HG03064 (cell line): ENCODE data around the gene ZMIZ2.
A peak's percentile ranks its signal among the peaks of the same experiment; 100 is the strongest.
"Not testable (repeated sequence)": the region's sequence is repeated elsewhere in the genome, so short reads cannot be mapped to it uniquely, and the experiment has no call there.

Experiments used
- ATAC-seq: cut with Tn5 transposase; IDR thresholded peaks from one replicate; pipeline ENCODE4 v1.9.1; 2021; ENCODE audit warnings: low read depth; ENCODE audit not compliant: unreplicated experiment

ZMIZ2 gene

DNA sequence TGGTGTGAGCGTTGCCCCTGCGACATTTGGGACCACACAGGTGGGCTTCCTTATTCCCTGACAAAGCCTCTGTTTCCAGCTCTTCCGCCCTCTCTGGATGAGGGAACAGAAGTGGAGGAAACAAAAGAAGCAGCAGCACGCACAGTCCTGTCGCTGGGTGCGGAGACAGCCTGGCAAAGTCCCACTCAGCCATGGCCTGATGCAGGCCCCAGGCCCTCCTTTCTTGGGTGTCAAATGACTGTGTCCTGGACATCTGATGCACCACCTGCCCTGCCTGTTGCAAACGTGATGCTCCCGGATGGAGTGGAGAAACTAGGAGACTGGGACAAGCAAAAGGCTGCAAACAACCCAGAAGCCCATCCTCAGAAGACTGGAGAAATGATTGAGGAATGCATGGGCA, 20.7 kb downstream of the ZMIZ2 start:
- no peak for ATAC-seq

DNA sequence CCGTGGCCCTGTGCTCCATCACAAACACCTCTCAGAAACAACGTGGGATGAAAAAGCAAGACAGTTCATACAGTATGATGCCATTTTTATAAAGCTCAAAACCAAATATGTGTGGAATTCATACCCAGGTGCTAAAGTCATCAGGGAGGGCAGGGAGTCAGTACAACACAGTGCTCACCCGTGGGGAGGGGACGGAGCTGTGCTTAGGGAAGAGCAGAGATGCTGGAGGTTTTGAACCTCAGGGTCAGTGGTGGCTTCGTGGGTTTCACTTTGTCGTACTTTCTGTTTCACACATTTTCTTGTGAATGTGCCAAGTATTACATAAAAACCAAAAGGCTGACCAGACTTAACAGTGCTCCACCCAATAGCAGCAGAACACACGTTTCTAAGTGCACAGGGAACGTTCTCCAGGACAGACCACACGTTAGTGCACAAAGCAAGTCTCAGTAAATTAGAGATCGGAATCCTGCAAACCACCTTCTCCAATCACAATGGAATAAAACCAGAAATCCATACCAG, 21.2 kb downstream of the ZMIZ2 start:
- ATAC-seq = no peak

DNA sequence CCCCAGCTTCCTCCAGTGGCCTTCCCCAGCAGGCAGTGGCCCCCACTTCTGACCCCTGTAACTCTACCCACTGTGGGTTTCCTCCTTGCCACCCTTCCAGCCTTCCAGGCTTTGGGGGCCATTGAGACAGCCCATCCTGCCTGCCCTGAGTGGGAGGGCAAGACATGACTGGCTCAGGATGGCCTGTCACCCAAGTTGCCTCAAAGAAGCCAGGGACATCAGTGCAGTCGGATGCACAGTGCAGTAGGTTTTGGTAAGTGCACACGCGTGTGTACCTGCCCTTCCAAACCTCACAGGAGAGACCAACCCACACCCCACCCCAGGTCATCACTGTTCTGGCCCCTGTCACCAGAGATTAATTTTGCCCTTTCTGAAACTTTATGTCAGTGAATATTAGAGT, 22.7 kb downstream of the ZMIZ2 start:
- no peak for ATAC-seq

DNA sequence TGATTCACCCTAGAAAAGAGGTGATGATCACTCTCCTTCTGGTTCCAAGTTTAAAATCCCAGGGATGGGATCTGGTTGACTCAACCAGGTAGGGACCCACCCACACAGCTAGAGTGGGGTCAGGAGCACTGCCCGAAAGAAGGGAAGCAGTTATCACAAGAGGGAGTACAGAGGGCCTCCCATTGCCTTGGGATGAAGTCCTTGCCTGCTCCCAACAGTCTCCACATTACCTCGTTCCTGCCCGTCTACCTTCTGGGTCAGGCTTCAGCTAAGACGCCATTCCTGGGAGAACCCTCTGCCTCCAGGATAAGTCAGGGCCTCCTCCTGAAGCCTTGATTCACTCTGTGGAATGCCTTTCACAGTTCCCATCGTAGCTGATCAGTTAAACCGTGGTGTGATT, 23.8 kb downstream of the ZMIZ2 start:
- no peak for ATAC-seq

DNA sequence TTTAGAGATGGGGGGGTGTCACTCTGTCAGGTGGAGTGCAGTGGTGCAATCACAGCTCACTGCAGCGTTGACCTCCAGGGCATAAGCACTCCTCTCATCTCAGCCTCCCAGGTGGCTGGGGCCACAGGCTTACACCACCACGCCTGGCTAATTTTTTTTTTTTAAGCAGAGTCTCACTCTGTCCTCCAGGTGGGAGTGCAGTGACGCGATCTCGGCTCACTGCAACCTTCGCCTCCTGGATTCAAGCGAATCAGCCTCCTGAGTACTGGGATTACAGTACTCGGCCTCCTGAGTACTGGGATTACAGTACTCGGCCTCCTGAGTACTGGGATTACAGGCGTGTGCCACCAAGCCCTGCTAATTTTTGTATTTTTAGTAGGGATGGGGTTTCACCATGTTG, 24.2 kb downstream of the ZMIZ2 start:
- no peak for ATAC-seq

DNA sequence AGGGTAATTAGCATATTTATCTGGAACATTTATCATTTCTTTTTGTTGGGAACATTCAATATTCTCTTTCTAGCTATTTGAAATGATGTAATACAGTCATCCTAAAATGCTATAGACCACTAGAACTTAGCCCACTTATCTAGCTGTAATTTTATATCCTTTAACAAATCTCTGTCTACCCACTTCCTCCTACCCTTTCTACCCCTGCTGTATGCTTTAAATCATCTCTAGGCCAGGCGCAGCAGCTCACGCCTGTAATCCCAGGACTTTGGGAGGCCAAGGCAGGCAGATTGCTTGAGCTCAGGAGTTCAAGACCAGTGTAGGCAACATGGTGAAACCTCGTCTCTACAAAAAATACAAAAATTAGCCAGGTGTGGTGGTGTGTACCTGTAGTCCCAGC, 25.8 kb downstream of the ZMIZ2 start:
- not testable (repeated sequence) for ATAC-seq

DNA sequence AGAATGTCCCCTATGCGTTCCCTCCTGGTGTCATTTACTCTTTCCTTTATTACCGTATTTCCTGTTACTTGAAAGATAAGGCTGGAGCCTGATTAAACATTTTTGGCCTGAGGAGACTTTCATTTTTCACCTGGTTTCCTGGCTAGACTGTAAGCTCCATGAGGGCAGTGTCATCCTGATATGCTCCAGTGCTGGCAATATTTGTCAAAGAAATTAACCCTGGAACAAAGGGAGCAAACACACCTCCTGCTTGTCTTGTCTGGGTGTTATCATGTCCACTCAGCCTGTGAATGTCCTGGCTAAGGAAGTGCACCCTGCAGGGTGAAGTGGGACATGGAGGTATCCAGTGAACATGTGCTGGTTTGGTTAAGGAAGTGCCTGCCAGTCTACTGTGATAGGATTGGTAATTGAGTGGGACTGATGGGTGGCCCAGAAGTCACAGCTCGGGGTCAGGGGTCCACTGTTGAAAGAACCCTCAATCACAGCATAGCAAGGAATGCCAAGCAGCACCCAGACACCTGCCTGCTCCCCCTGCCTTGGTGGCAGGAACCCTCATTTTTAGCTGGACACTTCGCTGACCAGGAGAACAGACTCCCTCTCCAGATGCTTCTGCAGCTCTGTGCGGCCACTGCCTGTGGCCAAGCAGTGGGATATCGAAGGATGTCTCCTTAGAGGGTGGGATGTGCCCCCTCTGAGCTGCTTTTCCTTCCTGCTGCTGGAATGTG, 26.9 kb downstream of the ZMIZ2 start:
- no peak for ATAC-seq

DNA sequence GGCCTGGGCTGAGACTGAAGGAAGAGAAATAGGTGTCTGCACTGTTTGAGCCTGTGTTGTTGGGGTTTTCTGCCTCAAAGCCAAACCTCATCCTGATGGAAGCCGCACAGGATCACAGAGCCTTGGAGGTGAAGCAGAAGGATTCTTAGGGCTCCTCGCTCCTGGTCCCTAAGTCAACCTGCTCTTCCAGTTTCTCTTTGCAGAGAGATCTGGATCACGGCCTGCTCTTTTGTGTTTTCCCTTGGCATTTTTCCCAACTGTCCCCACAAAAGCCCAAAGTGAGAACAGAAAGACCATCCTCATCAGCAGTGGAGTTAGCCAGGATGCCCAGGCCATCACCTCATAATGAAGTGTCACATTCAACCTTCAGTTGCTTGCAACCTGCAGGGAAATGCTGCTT, 27.6 kb downstream of the ZMIZ2 start:
- ATAC-seq = no peak

DNA sequence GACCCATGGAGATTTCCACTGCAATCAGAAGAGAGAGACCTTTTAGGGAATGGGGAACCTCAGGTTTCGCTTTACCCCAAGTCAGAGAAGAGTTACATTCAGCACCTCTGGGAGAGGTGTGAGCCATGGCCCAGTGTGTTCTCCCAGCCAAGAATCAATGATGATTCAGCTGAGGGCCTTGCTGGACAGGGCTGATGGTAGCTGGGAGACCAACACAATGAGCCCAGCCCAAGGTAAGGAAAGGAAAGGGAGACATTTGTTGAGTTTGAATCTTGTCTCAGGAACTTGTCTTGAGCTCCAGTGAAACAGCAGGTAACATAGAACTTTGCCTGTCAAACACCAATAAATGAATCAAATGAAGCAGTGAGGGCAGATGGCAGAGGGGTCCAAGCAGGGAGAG, 33.8 kb downstream of the ZMIZ2 start:
- ATAC-seq = no peak

DNA sequence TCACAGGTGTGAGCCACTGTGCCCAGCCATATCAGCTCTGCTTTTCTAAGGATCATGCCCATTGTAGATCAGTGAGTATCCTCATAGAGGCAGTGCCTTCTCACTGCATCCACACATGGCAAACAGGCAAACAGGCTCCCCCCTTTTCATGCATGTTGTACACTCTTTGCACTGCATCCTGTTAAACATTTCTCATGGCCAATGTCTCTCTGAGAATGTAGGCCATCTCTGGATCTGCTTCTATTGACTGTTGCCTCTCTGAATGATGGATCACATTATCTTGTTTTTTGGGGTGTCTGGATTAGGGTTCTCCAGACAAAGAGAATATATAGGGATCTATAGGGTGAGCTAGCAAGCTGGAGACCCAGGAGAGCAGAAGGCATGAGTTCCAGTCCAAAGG, 34.8 kb downstream of the ZMIZ2 start:
- ATAC-seq = no peak

DNA sequence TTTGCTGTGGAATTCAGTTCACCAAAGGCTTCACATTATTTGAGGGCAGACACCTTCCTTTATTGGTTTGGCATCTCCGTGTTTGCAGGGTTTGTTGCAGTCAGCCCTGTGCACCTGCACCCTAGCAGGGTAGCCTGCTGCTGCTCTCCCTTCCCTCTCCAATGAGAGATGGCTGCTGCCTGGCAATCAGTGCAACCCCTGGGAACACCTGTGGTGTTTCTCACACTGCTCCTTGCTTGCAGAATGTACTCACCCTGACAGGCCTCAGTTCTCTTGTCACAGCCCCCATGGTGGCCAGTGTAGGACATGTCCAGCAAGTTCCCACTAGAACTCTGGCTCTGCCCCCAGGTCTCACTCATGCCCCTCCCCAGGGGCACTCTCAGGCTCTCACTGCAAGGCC, 35.7 kb downstream of the ZMIZ2 start:
- no peak for ATAC-seq

DNA sequence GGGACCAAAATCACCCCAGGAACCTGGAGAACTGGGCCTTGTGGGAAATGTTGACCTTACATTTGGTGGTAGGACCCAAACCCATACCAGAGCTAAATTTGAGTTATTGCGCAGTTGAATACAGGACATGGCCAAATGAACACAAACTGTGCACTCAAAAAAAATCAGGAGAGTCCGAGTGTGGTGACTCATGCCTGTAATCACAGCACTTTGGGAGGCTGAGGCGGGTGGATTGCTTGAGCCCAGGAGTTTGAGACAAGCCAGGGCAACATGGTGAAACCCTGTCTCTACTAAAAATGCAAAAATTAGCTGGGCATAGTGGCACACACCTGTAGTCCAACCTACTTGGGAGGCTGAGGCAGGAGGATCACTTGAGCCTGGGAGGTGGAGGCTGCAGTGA, 36.6 kb downstream of the ZMIZ2 start:
- not testable (repeated sequence) for ATAC-seq

DNA sequence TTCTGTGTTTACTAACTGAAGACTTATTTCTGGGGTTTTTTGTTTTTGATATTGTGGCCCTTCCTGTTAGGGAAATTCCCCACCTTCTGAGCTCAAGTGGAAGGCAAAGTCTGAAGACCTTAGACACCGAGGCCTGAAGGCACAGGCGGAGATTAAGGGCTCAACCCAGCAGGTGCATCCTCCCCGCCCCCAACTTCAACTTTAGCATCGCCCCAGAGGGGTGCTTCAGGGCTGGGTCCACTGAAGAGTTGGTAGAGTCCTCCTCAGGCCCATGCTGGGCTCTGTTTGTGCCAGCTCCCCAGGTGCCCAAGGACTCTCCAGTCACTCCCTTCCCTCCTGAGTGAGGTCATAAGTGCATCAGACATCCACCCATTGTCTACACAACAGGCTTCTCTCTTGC, 38.4 kb downstream of the ZMIZ2 start:
- ATAC-seq = no peak

DNA sequence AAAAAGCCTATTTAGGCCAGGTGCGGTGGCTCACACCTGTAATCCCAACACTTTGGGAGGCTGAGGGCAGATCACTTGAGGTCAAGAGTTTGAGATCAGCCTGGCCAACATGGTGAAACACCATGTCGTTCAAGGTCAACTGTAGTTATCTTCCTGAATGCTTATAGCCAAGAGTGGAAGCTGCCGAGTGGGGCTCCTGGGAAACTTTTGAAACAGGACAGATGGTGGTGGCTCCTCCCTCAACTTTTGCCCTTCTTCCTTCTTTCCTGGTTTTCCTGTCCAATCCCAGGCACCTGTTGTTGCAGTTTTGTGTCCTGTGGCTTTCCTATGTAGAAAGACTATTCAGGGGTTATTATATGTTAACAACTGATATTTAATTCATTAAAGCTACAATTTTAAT, 39.1 kb downstream of the ZMIZ2 start:
- no peak for ATAC-seq

DNA sequence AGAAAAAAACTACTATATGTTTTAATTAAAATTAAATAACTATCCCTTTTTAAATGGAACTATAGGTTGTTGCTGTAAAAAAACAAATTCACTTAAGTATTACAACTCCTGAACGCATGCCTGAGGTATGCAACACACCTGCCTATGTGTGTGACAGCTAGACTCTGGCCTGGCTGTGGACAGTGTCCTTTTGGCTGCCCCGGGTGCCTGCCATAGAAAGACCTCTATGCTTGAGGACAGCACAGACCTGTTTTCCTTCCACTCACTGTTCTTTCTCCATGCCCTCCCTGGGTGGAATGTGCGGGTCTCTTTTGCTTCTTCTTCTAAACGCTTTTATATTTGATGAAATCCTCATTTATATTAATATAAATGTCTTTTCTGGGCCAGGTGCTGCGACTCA, 41.3 kb downstream of the ZMIZ2 start:
- ATAC-seq = no peak

DNA sequence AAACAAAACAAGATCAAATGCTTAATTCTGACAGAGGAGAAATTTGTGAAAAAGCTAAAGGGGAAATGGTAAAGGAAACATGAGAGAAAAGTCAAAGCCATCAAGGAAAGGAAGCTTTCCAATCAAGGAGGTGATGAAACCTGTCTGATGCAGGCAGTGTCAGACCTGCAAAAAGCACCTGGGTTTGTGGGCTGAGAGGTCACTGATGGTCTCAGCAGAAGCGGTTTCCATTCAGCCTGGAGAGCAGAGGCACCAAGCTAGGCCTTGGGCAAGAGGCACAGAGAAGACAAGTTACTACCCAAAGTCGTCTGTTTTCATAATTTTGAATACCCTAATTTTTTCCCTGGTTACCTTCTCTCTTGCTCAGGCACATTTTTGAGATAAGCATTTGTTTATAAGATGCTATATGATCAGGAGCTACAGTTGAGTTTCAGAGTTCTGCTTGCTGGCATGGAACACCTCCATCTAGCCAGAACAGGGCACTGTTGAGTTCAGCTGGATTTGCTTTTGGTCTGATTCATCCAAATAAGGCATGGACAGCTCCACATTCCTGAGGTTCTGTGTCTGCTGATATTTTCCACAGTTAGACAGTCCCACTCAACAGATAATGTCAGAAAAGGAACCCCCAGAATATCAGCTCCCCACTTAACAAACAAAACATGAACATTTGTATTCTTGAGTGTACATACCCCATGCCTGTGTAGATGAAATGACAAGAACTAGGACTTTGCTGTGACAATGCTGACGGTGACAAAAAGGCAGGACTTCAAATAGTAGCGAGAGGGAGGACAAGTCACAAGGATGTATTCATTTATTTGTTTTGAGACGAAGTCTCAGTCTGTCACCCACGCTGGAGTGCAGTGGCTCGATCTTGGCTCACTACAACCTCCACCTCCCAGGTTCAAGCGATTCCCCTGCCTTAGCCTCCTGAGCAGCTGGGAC, 42.9 kb downstream of the ZMIZ2 start:
- ATAC-seq = no peak

DNA sequence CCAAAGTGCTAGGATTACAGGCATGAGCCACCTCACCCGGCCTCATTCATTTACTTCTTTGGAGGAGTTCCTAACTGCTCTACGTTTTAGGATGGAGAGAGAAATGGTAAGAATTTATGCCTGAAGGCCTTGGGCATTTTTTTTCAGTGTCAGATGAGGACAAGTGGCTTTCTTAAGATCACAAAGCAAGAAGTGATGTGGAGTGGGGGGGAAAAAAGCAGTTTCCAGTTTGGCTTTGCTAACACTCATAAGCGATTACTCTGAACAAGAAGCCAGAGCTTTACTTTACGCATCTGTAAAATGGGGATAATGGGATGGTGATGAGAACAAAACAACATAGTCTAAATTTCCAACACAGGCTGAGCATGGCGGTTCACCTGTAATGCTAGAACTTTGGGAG, 45.3 kb downstream of the ZMIZ2 start:
- no peak for ATAC-seq

DNA sequence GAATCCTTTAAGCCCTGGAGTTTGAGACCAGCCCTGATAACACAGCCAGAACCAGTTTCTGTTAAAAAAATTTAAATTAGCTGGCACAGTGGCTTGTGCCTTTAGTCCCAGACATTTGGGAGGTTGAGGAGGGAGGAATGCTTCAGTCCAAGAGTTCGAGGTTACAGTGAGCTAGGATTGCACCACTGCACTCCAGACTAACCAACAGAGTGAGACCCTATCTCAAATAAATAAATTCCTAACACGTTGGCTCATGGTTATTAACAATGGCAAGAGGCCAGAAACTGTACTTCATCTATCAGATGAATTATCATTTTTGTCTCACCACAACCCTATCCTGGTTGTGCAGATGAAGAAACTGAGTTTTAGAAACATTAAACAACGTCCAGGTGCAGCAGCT, 45.7 kb downstream of the ZMIZ2 start:
- no peak for ATAC-seq

DNA sequence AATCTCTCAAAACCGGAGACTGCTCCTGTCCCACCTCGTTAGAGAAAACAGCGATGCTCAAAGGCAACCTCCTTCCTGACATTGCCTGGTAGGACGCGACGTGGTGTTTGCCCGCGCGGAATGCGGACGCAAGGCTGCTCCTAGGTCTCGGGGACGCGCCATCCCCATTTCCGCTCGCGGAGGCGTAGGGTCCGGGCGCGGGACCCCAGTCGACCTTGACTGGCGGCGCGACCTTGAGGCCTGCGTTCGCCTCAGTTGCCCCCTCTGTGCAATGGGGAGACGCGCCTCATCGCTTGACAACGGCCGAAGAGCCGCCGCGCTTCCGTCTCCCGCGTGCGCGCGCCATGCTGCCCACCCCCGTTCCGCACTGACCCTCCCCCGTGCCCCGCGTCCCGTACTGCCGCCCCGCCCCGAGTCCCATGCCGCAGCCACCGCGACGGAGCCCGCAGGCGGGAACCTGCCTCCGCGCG, 47.4 kb downstream of the ZMIZ2 start:
- ATAC-seq = peak; percentile 21

DNA sequence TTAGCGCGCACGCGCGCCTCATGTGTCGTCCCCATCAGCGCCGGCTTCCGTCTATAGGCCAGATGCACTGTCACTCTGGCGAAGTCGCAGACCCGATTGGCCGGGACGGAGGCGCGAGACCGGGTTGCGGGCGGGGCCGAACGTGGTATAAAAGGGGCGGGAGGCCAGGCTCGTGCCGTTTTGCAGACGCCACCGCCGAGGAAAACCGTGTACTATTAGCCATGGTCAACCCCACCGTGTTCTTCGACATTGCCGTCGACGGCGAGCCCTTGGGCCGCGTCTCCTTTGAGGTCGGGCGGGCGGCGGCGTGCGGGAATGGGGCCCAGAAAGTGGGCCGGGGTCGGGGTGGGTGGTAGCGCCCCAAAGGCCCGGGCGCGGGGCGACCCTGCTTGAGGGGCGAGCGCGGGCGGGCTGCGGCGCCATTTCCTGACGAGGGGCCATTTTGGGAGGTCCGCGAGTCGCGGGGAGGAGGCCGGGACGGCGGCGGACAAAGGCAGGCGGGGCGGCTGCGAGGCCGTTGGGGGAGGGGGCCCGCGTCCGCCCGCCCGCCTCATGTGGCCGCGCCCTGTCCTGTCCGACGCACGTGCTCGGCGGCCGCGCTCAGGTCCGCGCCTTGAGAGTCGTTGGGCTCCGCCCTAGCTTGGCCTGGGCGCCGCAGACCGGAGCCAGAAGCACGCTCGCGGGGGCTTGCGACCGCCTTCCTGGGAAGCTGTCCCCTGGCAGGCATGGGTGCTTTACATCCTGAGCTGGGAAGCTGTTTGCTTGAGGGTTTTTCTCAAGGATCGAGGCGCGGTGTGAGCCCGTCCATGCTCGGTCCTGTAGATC, 48.1 kb downstream of the ZMIZ2 start, which contains the start of gene PPIA:
Gene PPIA, plus strand, starts transcription at position 178 of the 825 bp plus-strand sequence. Its CDS starts 44 bp downstream, at position 222.
- peak; percentile 73 for ATAC-seq
